Epithelial cell of proximal tubule (primary cell): ENCODE results near the gene CHN2. TPM values are rescaled to one million over a fixed set of nuclear protein-coding genes. Genes with fewer than 3 reads are reported as not detected.

Experiments
- DNase-seq: peaks from one replicate; pipeline ENCODE4 v3.0.0-alpha.2; 2011; ENCODE audit warnings: low read depth
- H3K4me3 ChIP-seq: 2 replicates; pipeline ENCODE4 v1.5.1; 2011; ENCODE audit warnings: low read depth, mild to moderate bottlenecking, low read length
- total RNA-seq: library from RNA; depleted of rRNA; stranded (reverse); fragments of >200 nt; gene quantifications from 2 replicates; pipeline ENCODE4 v1.2.3, GENCODE V29; 2015
- TF ChIP-seq, protein P1 (sequence below): conservative IDR thresholded peaks from 2 replicates; pipeline ENCODE4 v1.5.1; 2012; ENCODE audit warnings: low read depth, mild to moderate bottlenecking, low read length

The CHN2 gene
- total RNA-seq, 1 donor from 2014 or later: 0.35 TPM

DNA sequence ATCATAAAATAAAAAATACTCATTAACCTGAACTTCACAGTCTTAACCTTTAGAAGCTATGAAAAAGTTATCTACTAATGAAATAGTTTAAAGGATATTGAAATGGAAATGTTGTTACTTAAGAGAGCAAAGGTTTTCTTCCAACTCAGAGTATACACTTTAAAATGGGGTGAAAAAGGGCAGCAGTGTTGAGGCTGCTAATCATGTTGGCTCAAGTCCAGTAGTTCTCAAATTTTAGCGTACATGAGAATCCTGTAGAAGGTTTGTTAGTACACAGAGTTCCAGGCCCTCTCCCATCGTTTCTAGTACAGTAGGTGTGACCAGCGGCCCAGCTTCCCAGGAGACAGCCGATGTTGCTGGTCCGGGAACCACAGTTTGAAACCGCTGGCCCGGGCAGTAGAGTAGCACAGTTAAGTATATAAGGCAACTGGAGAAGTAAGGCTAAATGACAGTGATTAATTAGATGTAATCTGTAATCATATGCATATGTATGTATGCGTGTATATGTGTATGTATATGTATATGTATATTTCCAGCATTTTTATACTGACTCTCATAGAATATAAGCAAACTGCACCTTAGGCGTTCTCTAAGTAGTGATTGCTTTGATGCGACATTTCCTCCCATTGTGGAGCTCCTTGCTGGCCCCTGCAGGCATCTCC lies 221.8 kb downstream of the CHN2 start:
- H3K4me3 ChIP-seq: no peak overlapping the region
- TF ChIP-seq, protein P1, sequence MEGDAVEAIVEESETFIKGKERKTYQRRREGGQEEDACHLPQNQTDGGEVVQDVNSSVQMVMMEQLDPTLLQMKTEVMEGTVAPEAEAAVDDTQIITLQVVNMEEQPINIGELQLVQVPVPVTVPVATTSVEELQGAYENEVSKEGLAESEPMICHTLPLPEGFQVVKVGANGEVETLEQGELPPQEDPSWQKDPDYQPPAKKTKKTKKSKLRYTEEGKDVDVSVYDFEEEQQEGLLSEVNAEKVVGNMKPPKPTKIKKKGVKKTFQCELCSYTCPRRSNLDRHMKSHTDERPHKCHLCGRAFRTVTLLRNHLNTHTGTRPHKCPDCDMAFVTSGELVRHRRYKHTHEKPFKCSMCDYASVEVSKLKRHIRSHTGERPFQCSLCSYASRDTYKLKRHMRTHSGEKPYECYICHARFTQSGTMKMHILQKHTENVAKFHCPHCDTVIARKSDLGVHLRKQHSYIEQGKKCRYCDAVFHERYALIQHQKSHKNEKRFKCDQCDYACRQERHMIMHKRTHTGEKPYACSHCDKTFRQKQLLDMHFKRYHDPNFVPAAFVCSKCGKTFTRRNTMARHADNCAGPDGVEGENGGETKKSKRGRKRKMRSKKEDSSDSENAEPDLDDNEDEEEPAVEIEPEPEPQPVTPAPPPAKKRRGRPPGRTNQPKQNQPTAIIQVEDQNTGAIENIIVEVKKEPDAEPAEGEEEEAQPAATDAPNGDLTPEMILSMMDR: no peak
- no peak for DNase-seq

DNA sequence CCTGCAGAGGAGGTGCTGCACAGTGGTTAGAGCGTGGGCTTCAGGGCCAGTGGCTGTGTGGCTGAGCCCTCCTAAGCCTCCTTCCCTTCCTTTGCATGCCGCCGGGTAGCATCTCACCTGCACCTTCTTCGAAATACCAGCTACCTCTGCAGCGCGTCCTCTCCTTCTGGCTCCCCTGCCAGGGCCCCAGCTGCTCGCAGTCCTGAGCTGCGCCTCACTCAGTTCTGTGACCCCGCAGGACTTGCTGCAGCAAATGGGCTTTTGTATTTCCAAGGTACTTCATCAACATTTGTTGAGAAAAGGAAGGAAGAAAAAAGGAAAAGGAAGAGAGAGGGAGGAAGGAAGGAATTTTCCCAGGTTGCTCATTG lies 222.3 kb downstream of the CHN2 start:
- no peak for DNase-seq

DNA sequence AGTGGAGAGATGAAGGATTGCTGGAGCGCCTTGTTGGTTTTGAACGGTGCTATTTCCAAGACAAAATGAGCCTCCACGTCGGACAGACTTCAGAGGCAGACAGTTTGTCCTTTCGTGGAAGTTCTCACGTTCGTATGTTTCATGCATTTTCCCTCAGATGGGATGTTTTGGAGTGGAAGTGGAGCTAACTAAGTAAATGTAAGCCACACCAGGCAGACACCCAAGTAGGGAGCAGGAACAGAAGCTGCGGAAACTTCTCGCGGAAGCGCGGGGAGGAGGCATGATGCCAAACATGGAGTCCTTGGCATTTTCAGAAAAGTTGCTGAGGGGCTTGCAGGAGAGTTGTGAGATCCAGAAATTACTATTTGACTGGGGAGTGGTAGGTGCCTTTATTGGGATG lies 223.5 kb downstream of the CHN2 start:
- no peak overlapping the region for H3K4me3 ChIP-seq
- DNase-seq: no peak
- TF ChIP-seq, protein P1: no peak

More for the DNA sequence above, 222.3 kb downstream of the CHN2 start:
- H3K4me3 ChIP-seq: no peak overlapping the region
- TF ChIP-seq, protein P1: no peak

DNA sequence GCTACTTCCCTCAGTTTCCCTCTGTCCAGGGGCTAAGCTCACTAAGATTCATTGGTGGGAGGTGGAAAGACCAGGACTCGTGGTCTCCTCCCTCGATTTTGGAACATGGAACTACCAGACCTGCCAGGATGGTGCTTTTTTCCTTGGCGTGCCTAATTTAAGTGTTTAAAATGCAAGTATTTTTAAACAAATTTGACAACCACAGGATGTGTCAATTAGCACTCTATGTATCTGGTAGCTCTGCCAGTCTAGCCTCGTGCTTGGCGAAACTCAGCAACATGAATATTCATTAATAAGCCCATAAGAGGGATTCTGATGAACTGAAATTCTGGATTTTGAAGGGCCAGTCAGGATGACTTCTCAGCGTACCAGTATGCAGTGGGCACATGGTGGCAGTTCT lies 224.1 kb downstream of the CHN2 start:
- H3K4me3 ChIP-seq: no peak overlapping the region
- TF ChIP-seq, protein P1: no peak
- DNase-seq: no peak

DNA sequence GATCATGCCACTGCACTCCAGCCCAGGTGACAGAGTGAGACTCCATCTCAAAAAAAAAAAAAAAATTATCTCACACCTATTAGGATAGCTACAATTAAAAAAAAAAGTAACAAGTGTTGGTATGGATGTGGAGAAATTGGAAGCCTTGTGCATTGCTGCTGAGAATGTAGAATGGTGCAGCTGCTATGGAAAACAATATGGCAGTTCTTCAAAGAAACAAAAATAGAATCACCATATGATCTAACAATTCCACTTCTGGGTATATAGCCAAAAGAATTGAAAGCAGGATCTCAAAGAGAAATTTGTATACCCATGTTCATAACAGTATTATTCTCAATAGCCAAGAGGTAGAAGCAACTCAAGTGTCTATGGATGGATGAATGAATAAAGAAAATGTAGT lies 225.4 kb downstream of the CHN2 start:
- no peak overlapping the region for H3K4me3 ChIP-seq
- DNase-seq: no peak
- TF ChIP-seq, protein P1: no peak

DNA sequence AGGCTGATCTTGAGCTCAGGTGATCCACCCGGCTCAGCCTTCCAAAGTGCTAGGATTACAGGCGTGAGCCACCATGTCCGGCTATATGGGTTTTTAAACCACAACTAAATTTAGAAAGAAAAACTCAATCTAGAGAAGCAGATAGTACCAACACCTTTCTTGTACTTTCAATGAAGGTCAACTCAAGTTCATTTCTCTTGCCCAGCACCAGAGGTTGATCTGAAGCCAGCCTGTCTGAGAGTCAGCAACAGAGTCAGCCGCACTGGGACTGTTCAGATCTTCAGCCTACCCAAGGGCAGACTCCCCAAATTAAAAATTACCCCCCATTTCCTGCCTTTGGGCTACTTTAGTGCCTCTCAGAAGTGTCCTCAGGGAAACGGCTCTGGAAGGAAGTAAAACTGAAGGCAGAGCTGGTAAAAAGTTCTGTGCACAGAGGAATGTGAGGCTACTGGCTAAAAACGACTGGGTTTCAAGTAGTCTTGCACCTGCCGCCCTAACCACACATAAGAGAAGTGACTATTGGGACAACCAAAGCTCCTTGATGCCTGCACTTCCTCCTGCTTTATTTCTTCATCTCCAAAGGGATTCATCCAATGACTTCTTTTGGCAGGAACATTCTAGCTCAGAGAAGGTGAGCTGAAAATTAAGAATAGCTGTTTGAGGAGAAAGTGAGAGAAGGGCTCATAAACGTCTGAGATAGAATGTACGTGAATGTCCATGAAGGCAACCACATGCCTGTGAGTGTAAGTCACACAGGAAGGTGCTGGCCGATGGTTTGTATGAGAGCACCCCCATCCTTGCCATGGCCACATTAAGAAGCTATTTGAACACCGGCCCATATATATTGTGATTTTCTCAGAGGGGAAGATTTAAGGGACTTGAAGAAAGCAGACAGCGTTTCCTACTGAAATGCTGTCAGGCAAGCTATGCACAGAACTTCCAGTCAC lies 226.7 kb downstream of the CHN2 start:
- TF ChIP-seq, protein P1: no peak
- no peak for DNase-seq

More for the DNA sequence above, 226.7 kb downstream of the CHN2 start:
- no peak overlapping the region for H3K4me3 ChIP-seq
